GM21447 (cell line): ENCODE data around the gene RTN3.
"Not testable (repeated sequence)": the region's sequence is repeated elsewhere in the genome, so short reads cannot be mapped to it uniquely, and the experiment has no call there.

ENCODE experiments used
- ATAC-seq: cut with Tn5 transposase; IDR thresholded peaks from one replicate; pipeline ENCODE4 v1.9.1; 2021; ENCODE audit not compliant: unreplicated experiment

Gene RTN3

GRCh38 chr11:63681321-63682065 is at the start of gene RTN3:
TSS of gene RTN3 (plus strand) at chr11:63681500. CDS start at chr11:63681637, 137 bp downstream.
- peak; percentile 78 for ATAC-seq

GRCh38 chr11:63635762-63636465 is 45.4 kb upstream of the RTN3 start:
- ATAC-seq: no peak

- not testable (repeated sequence) for ATAC-seq
These were observed 42.9 kb upstream of the RTN3 start for GRCh38 chr11:63638436-63638835.

GRCh38 chr11:63639199-63639832 is 42.0 kb upstream of the RTN3 start:
- ATAC-seq: no peak

- ATAC-seq: no peak
These were observed 39.6 kb upstream of the RTN3 start for GRCh38 chr11:63641727-63642126.

GRCh38 chr11:63643205-63643604 is 38.1 kb upstream of the RTN3 start:
- no peak for ATAC-seq

- ATAC-seq: no peak
These were observed 28.6 kb upstream of the RTN3 start for GRCh38 chr11:63652671-63653070.

GRCh38 chr11:63660972-63661371 is 20.3 kb upstream of the RTN3 start:
- ATAC-seq: no peak

GRCh38 chr11:63663809-63664208 is 17.5 kb upstream of the RTN3 start:
- no peak for ATAC-seq

- ATAC-seq: no peak
These were observed 14.4 kb upstream of the RTN3 start for GRCh38 chr11:63666874-63667273.

GRCh38 chr11:63667995-63668795 is 13.1 kb upstream of the RTN3 start:
- ATAC-seq: no peak

- no peak for ATAC-seq
These were observed 11.2 kb upstream of the RTN3 start for GRCh38 chr11:63670096-63670432.

GRCh38 chr11:63670433-63671321 is 10.6 kb upstream of the RTN3 start:
- peak; percentile 44 for ATAC-seq

GRCh38 chr11:63671322-63672155 is 9.8 kb upstream of the RTN3 start, which contains the start of gene ATL3:
TSS of gene ATL3 (minus strand) at chr11:63671376. CDS start at chr11:63671335, 41 bp downstream.
- peak; percentile 90 for ATAC-seq

- ATAC-seq: no peak
These were observed 9.2 kb upstream of the RTN3 start for GRCh38 chr11:63672156-63672463.

GRCh38 chr11:63672936-63673539 is 8.3 kb upstream of the RTN3 start:
- ATAC-seq: no peak

GRCh38 chr11:63673579-63673978 is 7.7 kb upstream of the RTN3 start:
- no peak for ATAC-seq

GRCh38 chr11:63680834-63681320 is 423 bp upstream of the RTN3 start:
- no peak for ATAC-seq
